Upper lobe of left lung (tissue), 6 donors: ENCODE data around the gene TBCA. TPM values are rescaled to one million over a fixed set of nuclear protein-coding genes. Genes with fewer than 3 reads are reported as not detected.

Experiments used
- ATAC-seq, 2 donors: fragments of 200-7000 bp; cut with Tn5 transposase; one replicate each; pipeline ENCODE4 v1.9.1; 2022; ENCODE audit warnings: mild to moderate bottlenecking in 2 of 2, moderate library complexity in 2 of 2; ENCODE audit not compliant: low FRiP score in 2 of 2
- DNase-seq, 2 donors: peaks; one replicate each; pipeline ENCODE4 v3.0.0-alpha.2; 2019 to 2020
- H3K27ac ChIP-seq, 4 donors: fragments of 200-600 bp; sonication (generic); one replicate each; pipeline ENCODE4 v1.5.1; 2016 to 2019
- H3K27me3 ChIP-seq, 4 donors: fragments of 200-600 bp; sonication (generic); one replicate each; pipeline ENCODE4 v1.5.1; 2017 to 2019
- H3K36me3 ChIP-seq, 4 donors: fragments of 200-600 bp; sonication (generic); one replicate each; pipeline ENCODE4 v1.5.1; 2016 to 2019
- H3K4me1 ChIP-seq, 4 donors: fragments of 200-600 bp; sonication (generic); one replicate each; pipeline ENCODE4 v1.5.1; 2018 to 2019
- H3K4me3 ChIP-seq, 4 donors: fragments of 200-600 bp; sonication (generic); one replicate each; pipeline ENCODE4 v1.5.1; 2017 to 2019; ENCODE audit warnings: mild to moderate bottlenecking in 2 of 4, moderate library complexity in 1 of 4
- H3K9me3 ChIP-seq, 4 donors: fragments of 200-600 bp; sonication (generic); one replicate each; pipeline ENCODE4 v1.5.1; 2018 to 2019
- CTCF ChIP-seq, 6 experiments: fragments of 450-650 bp in 4 of 6; fragments of 200-600 bp in 2 of 6; sonication (generic) in 2 of 6; IDR thresholded peaks; one replicate each; pipeline ENCODE4 v1.5.1; 2016 to 2019; ENCODE audit warnings: antibody characterized with exemption in 6 of 6
- EP300 ChIP-seq, 4 donors: sonication (generic); formaldehyde crosslinking; IDR thresholded peaks; one replicate each; pipeline ENCODE4 v1.5.1; 2017; ENCODE audit warnings: antibody characterized with exemption in 4 of 4, control low read depth in 2 of 4
- POLR2A ChIP-seq, 4 donors: fragments of 450-650 bp; IDR thresholded peaks; one replicate each; pipeline ENCODE4 v1.5.1; 2016 to 2017; ENCODE audit warnings: antibody characterized with exemption in 4 of 4, mild to moderate bottlenecking in 2 of 4
- POLR2AphosphoS5 ChIP-seq, 2 donors: sonication (generic); formaldehyde crosslinking; IDR thresholded peaks; one replicate each; pipeline ENCODE4 v1.5.1; 2017; ENCODE audit warnings: antibody characterized with exemption in 2 of 2
- WGBS, 2 donors: methylation state at CpG; one replicate each; pipeline ENCODE4 v1.1.5; 2017 to 2018; 5-methylcytosine and 5-hydroxymethylcytosine counted together
- total RNA-seq, 6 donors: library from RNA; depleted of rRNA in 4 of 6; stranded (reverse); fragments of >200 nt in 4 of 6; gene quantifications; one replicate each; pipeline versions ENCODE4 v1.1.0 to v1.2.1, GENCODE V29; 2016 to 2021
- donor health status: DM: no; HTN: no; CAD: no; lungs with moderate emphysema.
- donor health status: DM: no; HTN: yes; CAD: no; lungs with severe emphysema.

Gene TBCA
- total RNA-seq, 6 donors from 2014 or later, result 69.2 to 163 (median 124) TPM

- Histone ChIP-seq H3K27ac (no peak overlapping the region), H3K36me3 (no peaks in the 10 kb centered on the region), H3K9me3 (no peaks in the 10 kb centered on the region), H3K27me3 (no peaks in the 10 kb centered on the region), H3K4me1 (peaks cover 0 to 5% (median 2%) of the 10 kb centered on the region in 4 donors), H3K4me3 (no peak overlapping the region)
- TF ChIP-seq POLR2A (IDR thresholded peaks at IDR 0.05) (no peak), EP300 (IDR thresholded peaks at IDR 0.05) (no peak), CTCF (IDR thresholded peaks at IDR 0.05) (no peak), POLR2AphosphoS5 (IDR thresholded peaks at IDR 0.05) (no peak)
- ATAC-seq (no peak), DNase-seq (no peak)
- WGBS, 2 donors, result 75 to 81% methylated on average over 2 of the region's 2 CpGs
These were observed 32.0 kb downstream of the TBCA start for GRCh38 chr5:77744116-77744515.

- WGBS, 2 donors, result 77 to 81% methylated on average over 3 of the region's 3 CpGs
- Histone ChIP-seq H3K27me3 (no peaks in the 10 kb centered on the region), H3K27ac (no peak overlapping the region), H3K4me3 (no peak overlapping the region), H3K4me1 (peaks cover 0 to 5% (median 2%) of the 10 kb centered on the region in 4 donors), H3K36me3 (no peaks in the 10 kb centered on the region), H3K9me3 (no peaks in the 10 kb centered on the region)
- no peak for ATAC-seq
- no peak for DNase-seq
- no peak for TF ChIP-seq POLR2AphosphoS5 (IDR thresholded peaks at IDR 0.05)
- TF ChIP-seq EP300 (IDR thresholded peaks at IDR 0.05), result no peak
- TF ChIP-seq POLR2A (IDR thresholded peaks at IDR 0.05), result no peak
- TF ChIP-seq CTCF (IDR thresholded peaks at IDR 0.05), result no peak
These were observed 33.0 kb downstream of the TBCA start for GRCh38 chr5:77743181-77743580.

GRCh38 chr5:77741608-77742007, 34.5 kb downstream of the TBCA start:
- no peak overlapping the region for H3K27ac ChIP-seq
- H3K4me1 ChIP-seq, result peaks cover 0 to 5% (median 2%) of the 10 kb centered on the region in 4 donors
- 98 to 99% methylated on average over 3 of the region's 3 CpGs for WGBS, 2 donors
- TF ChIP-seq POLR2A (IDR thresholded peaks at IDR 0.05) (no peak), EP300 (IDR thresholded peaks at IDR 0.05) (no peak), CTCF (IDR thresholded peaks at IDR 0.05) (no peak), POLR2AphosphoS5 (IDR thresholded peaks at IDR 0.05) (no peak)
- H3K36me3 ChIP-seq, result no peaks in the 10 kb centered on the region
- H3K27me3 ChIP-seq, result no peaks in the 10 kb centered on the region
- ATAC-seq (no peak), DNase-seq (no peak)
- H3K4me3 ChIP-seq, result no peak overlapping the region
- no peaks in the 10 kb centered on the region for H3K9me3 ChIP-seq

- Histone ChIP-seq H3K4me3 (no peak overlapping the region), H3K27ac (no peak overlapping the region), H3K27me3 (no peaks in the 10 kb centered on the region), H3K9me3 (no peaks in the 10 kb centered on the region), H3K36me3 (no peaks in the 10 kb centered on the region), H3K4me1 (no peaks in the 10 kb centered on the region)
- ATAC-seq (no peak), DNase-seq (no peak)
- no peak for TF ChIP-seq POLR2A (IDR thresholded peaks at IDR 0.05)
- TF ChIP-seq POLR2AphosphoS5 (IDR thresholded peaks at IDR 0.05), result no peak
- no peak for TF ChIP-seq CTCF (IDR thresholded peaks at IDR 0.05)
- no peak for TF ChIP-seq EP300 (IDR thresholded peaks at IDR 0.05)
- 95 to 96% methylated on average over 2 of the region's 2 CpGs for WGBS, 2 donors
These were observed 41.3 kb downstream of the TBCA start for GRCh38 chr5:77734885-77735284.

GRCh38 chr5:77733130-77733529, 43.0 kb downstream of the TBCA start:
- TF ChIP-seq POLR2A (IDR thresholded peaks at IDR 0.05) (no peak), EP300 (IDR thresholded peaks at IDR 0.05) (no peak), POLR2AphosphoS5 (IDR thresholded peaks at IDR 0.05) (no peak), CTCF (IDR thresholded peaks at IDR 0.05) (no peak)
- H3K36me3 ChIP-seq, result no peaks in the 10 kb centered on the region
- no peak overlapping the region for H3K27ac ChIP-seq
- ATAC-seq (no peak), DNase-seq (no peak)
- no peaks in the 10 kb centered on the region for H3K27me3 ChIP-seq
- 93 to 95% methylated on average over 3 of the region's 3 CpGs for WGBS, 2 donors
- no peak overlapping the region for H3K4me3 ChIP-seq
- H3K4me1 ChIP-seq, result no peaks in the 10 kb centered on the region
- no peaks in the 10 kb centered on the region for H3K9me3 ChIP-seq
